Glutamatergic neuron (in vitro differentiated cells): Measurements from ENCODE around the gene MIPEP. TPM values are rescaled to one million over a fixed set of nuclear protein-coding genes. Genes with fewer than 3 reads are reported as not detected.

Experiments
- DNase-seq: peaks from one replicate; pipeline ENCODE4 v3.0.0; 2022
- H3K27ac Mint-ChIP-seq: one replicate; pipeline ENCODE4 v1.8.0; 2020; ENCODE audit warnings: mild to moderate bottlenecking, mixed read lengths, inconsistent platforms; ENCODE audit not compliant: unreplicated experiment
- H3K27me3 Mint-ChIP-seq: one replicate; pipeline ENCODE4 v1.8.0; 2020; ENCODE audit warnings: mild to moderate bottlenecking, moderate library complexity, mixed read lengths, inconsistent platforms; ENCODE audit not compliant: unreplicated experiment
- H3K36me3 Mint-ChIP-seq: one replicate; pipeline ENCODE4 v1.8.0; 2020; ENCODE audit warnings: mild to moderate bottlenecking, mixed read lengths, inconsistent platforms; ENCODE audit not compliant: unreplicated experiment
- H3K4me1 Mint-ChIP-seq: one replicate; pipeline ENCODE4 v1.8.0; 2020; ENCODE audit warnings: mild to moderate bottlenecking, low read depth, mixed read lengths, inconsistent platforms; ENCODE audit not compliant: unreplicated experiment
- H3K4me3 Mint-ChIP-seq: one replicate; pipeline ENCODE4 v1.8.0; 2020; ENCODE audit warnings: mild to moderate bottlenecking, mixed read lengths, inconsistent platforms; ENCODE audit not compliant: unreplicated experiment
- H3K9me3 Mint-ChIP-seq: one replicate; pipeline ENCODE4 v1.8.0; 2020; ENCODE audit warnings: mild to moderate bottlenecking, moderate library complexity, mixed read lengths, inconsistent platforms; ENCODE audit not compliant: unreplicated experiment
- CTCF ChIP-seq: fragments of 200-600 bp; sonication (generic); IDR thresholded peaks from one replicate; pipeline ENCODE4 v1.5.0; 2021; ENCODE audit not compliant: partially characterized antibody, unreplicated experiment
- total RNA-seq: library from RNA; stranded (reverse); fragmentation: NEBNext Ultra II Directional; extraction: Animal tissue kit (Norgen Biotek cat#: 25700); gene quantifications from one replicate; pipeline ENCODE4 v1.2.1, GENCODE V29; 2021; ENCODE audit not compliant: unreplicated experiment

MIPEP gene
- total RNA-seq, 1 donor from 2014 or later: 7.1 TPM

- Mint-ChIP-seq H3K4me1 (peaks cover 10% of the 10 kb centered on the region), H3K27me3 (no peaks in the 10 kb centered on the region), H3K36me3 (no peaks in the 10 kb centered on the region), H3K4me3 (no peak overlapping the region), H3K9me3 (peaks cover 1% of the 10 kb centered on the region), H3K27ac (no peak overlapping the region)
- no peak for DNase-seq
- TF ChIP-seq CTCF: no peak
These were observed 160.4 kb downstream of the MIPEP start for GRCh38 chr13:23728807-23729206.

GRCh38 chr13:23725922-23726321 is 163.3 kb downstream of the MIPEP start:
- Mint-ChIP-seq H3K27ac (no peak overlapping the region), H3K4me3 (no peak overlapping the region), H3K27me3 (no peaks in the 10 kb centered on the region), H3K4me1 (peaks cover 25% of the 10 kb centered on the region), H3K9me3 (peaks cover 4% of the 10 kb centered on the region), H3K36me3 (no peaks in the 10 kb centered on the region)
- TF ChIP-seq CTCF: no peak
- DNase-seq: no peak

GRCh38 chr13:23724196-23724970 is 164.8 kb downstream of the MIPEP start:
- TF ChIP-seq CTCF: no peak
- H3K9me3 Mint-ChIP-seq: peaks cover 4% of the 10 kb centered on the region
- H3K4me3 Mint-ChIP-seq: no peak overlapping the region
- no peaks in the 10 kb centered on the region for H3K36me3 Mint-ChIP-seq
- DNase-seq: no peak
- no peaks in the 10 kb centered on the region for H3K27me3 Mint-ChIP-seq
- H3K4me1 Mint-ChIP-seq: peaks cover 25% of the 10 kb centered on the region
- peak overlapping the region; percentile 80 for H3K27ac Mint-ChIP-seq

- no peak for DNase-seq
- peaks cover 25% of the 10 kb centered on the region for H3K4me1 Mint-ChIP-seq
- no peaks in the 10 kb centered on the region for H3K36me3 Mint-ChIP-seq
- H3K9me3 Mint-ChIP-seq: peaks cover 4% of the 10 kb centered on the region
- peak overlapping the region; percentile 80 for H3K27ac Mint-ChIP-seq
- H3K4me3 Mint-ChIP-seq: peak overlapping the region; percentile 13
- TF ChIP-seq CTCF: no peak
- H3K27me3 Mint-ChIP-seq: no peaks in the 10 kb centered on the region
These were observed 165.7 kb downstream of the MIPEP start for GRCh38 chr13:23723471-23723870.

GRCh38 chr13:23722726-23723453 is 166.3 kb downstream of the MIPEP start:
- Mint-ChIP-seq H3K9me3 (peaks cover 4% of the 10 kb centered on the region), H3K4me3 (no peak overlapping the region), H3K36me3 (no peaks in the 10 kb centered on the region), H3K27me3 (no peaks in the 10 kb centered on the region), H3K4me1 (peaks cover 25% of the 10 kb centered on the region), H3K27ac (no peak overlapping the region)
- TF ChIP-seq CTCF: no peak
- DNase-seq: no peak
